PC-9 (cell line): Measurements from ENCODE around the gene ITPRIPL2. TPM values are rescaled to one million over a fixed set of nuclear protein-coding genes. Genes with fewer than 3 reads are reported as not detected.

Experiments
- BruUV-seq: library from RNA; stranded (reverse); fragments of 400-500 nt; replicated peaks from 2 replicates; lab custom pipeline; 2021; lab: Mats Ljungman, UMichigan
- CTCF ChIA-PET: fragments of 300-600 bp; sonication (Branson Sonifier 250); formaldehyde crosslinking; loops from one replicate; lab custom pipeline; 2022; ENCODE audit warnings: antibody characterized with exemption; lab: Charles Lee
- POLR2A ChIA-PET: fragments of 300-600 bp; sonication (Branson Sonifier 250); formaldehyde crosslinking; loops from one replicate; lab custom pipeline; 2022; ENCODE audit warnings: antibody characterized with exemption; ENCODE audit not compliant: unreplicated experiment; lab: Charles Lee
- DNase-seq, 2 experiments: peaks; one replicate each; pipeline versions ENCODE4 v3.0.0 to v3.0.0-alpha.2; 2015 to 2022; ENCODE audit warnings: mixed read lengths in 1 of 2
- H2AFZ ChIP-seq: fragments of 200-600 bp; sonication (generic); 2 replicates; pipeline ENCODE4 v1.8.1; 2017; ENCODE audit warnings: antibody characterized with exemption
- H3F3A ChIP-seq: fragments of 200-600 bp; sonication (generic); 2 replicates; pipeline ENCODE4 v1.8.1; 2017; ENCODE audit warnings: antibody characterized with exemption, mild to moderate bottlenecking, low read depth; ENCODE audit not compliant: insufficient read depth
- H3K27ac ChIP-seq: fragments of 200-600 bp; sonication (generic); 2 replicates; pipeline ENCODE4 v1.6.1; 2016; ENCODE audit warnings: mixed run types
- H3K27me3 ChIP-seq: fragments of 200-600 bp; sonication (generic); 2 replicates; pipeline ENCODE4 v1.6.1; 2016; ENCODE audit warnings: low read depth, mixed run types; ENCODE audit not compliant: insufficient read depth
- H3K36me3 ChIP-seq: fragments of 200-600 bp; sonication (generic); 2 replicates; pipeline ENCODE4 v1.6.1; 2016; ENCODE audit warnings: low read depth, mixed run types
- H3K4me1 ChIP-seq: fragments of 200-600 bp; sonication (generic); replicated peaks from 2 replicates; pipeline ENCODE4 v1.6.1; 2016; ENCODE audit warnings: mixed run types; ENCODE audit not compliant: insufficient read depth
- H3K4me2 ChIP-seq: fragments of 200-600 bp; sonication (generic); 2 replicates; pipeline ENCODE4 v1.6.1; 2017; ENCODE audit warnings: mixed run types
- H3K4me3 ChIP-seq: fragments of 200-600 bp; sonication (generic); 2 replicates; pipeline ENCODE4 v1.6.1; 2016; ENCODE audit warnings: mixed run types
- H3K79me2 ChIP-seq: fragments of 200-600 bp; sonication (generic); 2 replicates; pipeline ENCODE4 v1.6.1; 2017; ENCODE audit warnings: low read depth, mixed run types
- H3K9me2 ChIP-seq: fragments of 200-600 bp; sonication (generic); 2 replicates; pipeline ENCODE4 v1.8.1; 2017; ENCODE audit warnings: mild to moderate bottlenecking; ENCODE audit not compliant: insufficient read depth
- H3K9me3 ChIP-seq: fragments of 200-600 bp; sonication (generic); 2 replicates; pipeline ENCODE4 v1.8.1; 2016; ENCODE audit warnings: low read depth; ENCODE audit not compliant: insufficient read depth
- H4K20me1 ChIP-seq: fragments of 200-600 bp; sonication (generic); 2 replicates; pipeline ENCODE4 v1.8.1; 2017; ENCODE audit not compliant: insufficient read depth
- CTCF ChIP-seq: fragments of 200-600 bp; sonication (generic); conservative IDR thresholded peaks from 2 replicates; pipeline ENCODE4 v1.6.1; 2017; ENCODE audit warnings: mixed run types, antibody characterized with exemption, mild to moderate bottlenecking, moderate library complexity
- EZH2 ChIP-seq: fragments of 200-600 bp; sonication (generic); IDR thresholded peaks from 2 replicates; pipeline ENCODE4 v1.8.0; 2017; ENCODE audit warnings: antibody characterized with exemption, low read depth
- intact Hi-C: fragments of 100-400 bp; cut with micrococcal nuclease; formaldehyde crosslinking; loops from one replicate; pipeline ENCODE4 v1.10.0; 2022; ENCODE audit not compliant: unreplicated experiment
- total RNA-seq: library from RNA; stranded (reverse); gene quantifications from 2 replicates; pipeline ENCODE4 v1.2.3, GENCODE V29; 2021

The ITPRIPL2 gene
- total RNA-seq, 1 experiment from 2014 or later, result 117 TPM

GRCh38 chr16:19094542-19095365, 19.0 kb upstream of the ITPRIPL2 start:
- BruUV-seq, result TSS peak; percentile 46
- Histone ChIP-seq H3F3A (peaks cover 54% of the 10 kb centered on the region), H3K79me2 (peaks cover 33% of the 10 kb centered on the region; the same call in 1 of the 2 replicates), H3K4me1 (peaks cover 46% of the 10 kb centered on the region), H4K20me1 (no peaks in the 10 kb centered on the region), H3K27me3 (no peaks in the 10 kb centered on the region), H3K4me2 (peak overlapping the region; percentile 52), H3K9me3 (no peaks in the 10 kb centered on the region), H2AFZ (no peak overlapping the region), H3K27ac (peak overlapping the region; percentile 99), H3K36me3 (peaks cover 14% of the 10 kb centered on the region), H3K9me2 (no peaks in the 10 kb centered on the region), H3K4me3 (no peak overlapping the region)
- intact Hi-C loops, result loop anchor here (1.0 kb wide), 2 partner anchors 13 to 42 kb away; no protein-coding TSS in a partner anchor
- TF ChIP-seq EZH2, result no peak
- no peak for TF ChIP-seq CTCF
- ChIA-PET CTCF (interaction anchor here (0.6 to 1.2 kb wide), 4 partner anchors 20 to 114 kb away, joined by 3 to 6 read pairs (median 4); no protein-coding TSS in a partner anchor), POLR2A (interaction anchor here (0.6 to 1.4 kb wide), 8 partner anchors 13 to 288 kb away, joined by 3 to 13 read pairs (median 6); partner anchors contain the start of gene ITPRIPL2)
- DNase-seq, result no peak

GRCh38 chr16:19095654-19096053, 18.1 kb upstream of the ITPRIPL2 start:
- Histone ChIP-seq H3F3A (peaks cover 48% of the 10 kb centered on the region), H3K9me3 (no peaks in the 10 kb centered on the region), H3K27me3 (no peaks in the 10 kb centered on the region), H3K79me2 (peaks cover 26% of the 10 kb centered on the region; the same call in 1 of the 2 replicates), H4K20me1 (no peaks in the 10 kb centered on the region), H2AFZ (no peak overlapping the region), H3K9me2 (no peaks in the 10 kb centered on the region), H3K4me1 (peaks cover 46% of the 10 kb centered on the region), H3K4me2 (peak overlapping the region; percentile 52), H3K36me3 (peaks cover 14% of the 10 kb centered on the region), H3K4me3 (no peak overlapping the region), H3K27ac (peak overlapping the region; percentile 99)
- peak; percentile 88 to 95 for DNase-seq
- CTCF ChIA-PET, result interaction anchor here (1.2 kb wide), 1 partner anchor 19 kb away, joined by 4 read pairs; no protein-coding TSS in a partner anchor
- TF ChIP-seq CTCF (no peak), EZH2 (no peak)
- BruUV-seq, result no TSS peak
- intact Hi-C loops, result loop anchor here (1.0 kb wide), 2 partner anchors 12 to 41 kb away; no protein-coding TSS in a partner anchor
- POLR2A ChIA-PET, result interaction anchor here (0.7 to 1.4 kb wide), 4 partner anchors 17 to 640 kb away, joined by 3 to 11 read pairs (median 6); partner anchors contain the start of gene ITPRIPL2

- intact Hi-C loops, result no loop called here
- H3K9me2 ChIP-seq, result no peaks in the 10 kb centered on the region
- DNase-seq, result no peak
- CTCF ChIA-PET, result no interaction called here
- peaks cover 30% of the 10 kb centered on the region for H3K4me1 ChIP-seq
- H2AFZ ChIP-seq, result no peak overlapping the region
- POLR2A ChIA-PET, result no interaction called here
- no TSS peak for BruUV-seq
- no peaks in the 10 kb centered on the region for H4K20me1 ChIP-seq
- H3K36me3 ChIP-seq, result peaks cover 14% of the 10 kb centered on the region
- no peak overlapping the region for H3K4me2 ChIP-seq
- no peak overlapping the region for H3K4me3 ChIP-seq
- TF ChIP-seq CTCF (no peak), EZH2 (no peak)
- H3K27ac ChIP-seq, result no peak overlapping the region
- no peaks in the 10 kb centered on the region for H3K9me3 ChIP-seq
- peaks cover 25% of the 10 kb centered on the region for H3F3A ChIP-seq
- H3K27me3 ChIP-seq, result no peaks in the 10 kb centered on the region
- 0 out of 2 replicates have a peak, but pooled peaks cover 21% of the 10 kb centered on the region for H3K79me2 ChIP-seq
Measured at GRCh38 chr16:19098173-19098572, 15.6 kb upstream of the ITPRIPL2 start.
